K562 (cell line): ENCODE measurements around the gene LGALS12. TPM values are rescaled to one million over a fixed set of nuclear protein-coding genes. Genes with fewer than 3 reads are reported as not detected.

Experiments used
- ARHGAP35 ChIP-seq: fragments of 450-650 bp; IDR thresholded peaks from 2 replicates; pipeline ENCODE4 v1.6.1; 2018; ENCODE audit not compliant: partially characterized antibody
- ARID1B ChIP-seq: fragments of 450-650 bp; IDR thresholded peaks from 2 replicates; pipeline ENCODE4 v1.6.1; 2016; ENCODE audit warnings: antibody characterized with exemption, mild to moderate bottlenecking, inconsistent platforms
- BHLHE40 ChIP-seq: IDR thresholded peaks from 2 replicates; pipeline ENCODE4 v1.6.1; 2011; ENCODE audit warnings: low read length, improper control_type of control experiment
- DPF2 ChIP-seq: fragments of 450-650 bp; IDR thresholded peaks from 2 replicates; pipeline ENCODE4 v1.6.1; 2016
- ESRRA ChIP-seq: fragments of 450-650 bp; IDR thresholded peaks from 2 replicates; pipeline ENCODE4 v1.6.1; 2014; ENCODE audit warnings: low read depth, mild to moderate bottlenecking, moderate library complexity, borderline replicate concordance
- FOXK2 ChIP-seq, 2 experiments: fragments of 450-650 bp; IDR thresholded peaks in 1 of 2; conservative IDR thresholded peaks in 1 of 2; 2 replicates each; pipeline ENCODE4 v1.6.1; 2016; ENCODE audit warnings: low read depth in 2 of 2, mild to moderate bottlenecking in 1 of 2
- GABPA ChIP-seq: fragments of 200-800 bp; sonication (Bioruptor generic); conservative IDR thresholded peaks from 2 replicates; pipeline ENCODE4 v1.6.1; 2016; ENCODE audit warnings: low read depth, missing genetic modification characterization, missing compliant biosample characterization
- HDGF ChIP-seq: fragments of 450-650 bp; IDR thresholded peaks from 2 replicates; pipeline ENCODE4 v1.6.1; 2016
- KHSRP ChIP-seq: fragments of 450-650 bp; IDR thresholded peaks from 2 replicates; pipeline ENCODE4 v1.6.1; 2017
- NCOA4 ChIP-seq: fragments of 450-650 bp; IDR thresholded peaks from 2 replicates; pipeline ENCODE4 v1.6.1; 2018; ENCODE audit warnings: mild to moderate bottlenecking; ENCODE audit not compliant: partially characterized antibody
- NCOA6 ChIP-seq: fragments of 450-650 bp; IDR thresholded peaks from 2 replicates; pipeline ENCODE4 v1.6.1; 2017; ENCODE audit warnings: mild to moderate bottlenecking
- NFYB ChIP-seq: IDR thresholded peaks from 2 replicates; pipeline ENCODE4 v1.6.1; 2011; ENCODE audit warnings: mild to moderate bottlenecking, moderate library complexity; ENCODE audit not compliant: insufficient read length; ENCODE audit errors: extremely low read depth
- PTRF ChIP-seq: fragments of 450-650 bp; IDR thresholded peaks from 2 replicates; pipeline ENCODE4 v1.6.1; 2016; ENCODE audit warnings: mild to moderate bottlenecking, missing genetic modification characterization, missing compliant biosample characterization
- RNF2 ChIP-seq: sonication (generic); IDR thresholded peaks from 2 replicates; pipeline ENCODE4 v1.6.1; 2016
- SMARCB1 ChIP-seq: IDR thresholded peaks from 2 replicates; pipeline ENCODE4 v1.6.1; 2011; ENCODE audit warnings: improper control_type of control experiment, low read depth; ENCODE audit not compliant: insufficient read length
- SP2 ChIP-seq: IDR thresholded peaks from 2 replicates; pipeline ENCODE4 v1.6.1; 2011; ENCODE audit warnings: mild to moderate bottlenecking, low read depth, low read length, moderate library complexity; ENCODE audit not compliant: poor library complexity, severe bottlenecking; ENCODE audit errors: extremely low read depth
- TAF9B ChIP-seq: fragments of 450-650 bp; IDR thresholded peaks from 2 replicates; pipeline ENCODE4 v1.6.1; 2018; ENCODE audit warnings: mild to moderate bottlenecking; ENCODE audit not compliant: partially characterized antibody
- TAL1 ChIP-seq: fragments of 450-650 bp; IDR thresholded peaks from 2 replicates; pipeline ENCODE4 v1.6.1; 2016; ENCODE audit warnings: mild to moderate bottlenecking
- ZNF324 ChIP-seq: fragments of 250-450 bp; sonication (Bioruptor Pico); IDR thresholded peaks from 2 replicates; pipeline ENCODE4 v1.4.0; 2020; ENCODE audit warnings: mild to moderate bottlenecking
- ZNF507 ChIP-seq: conservative IDR thresholded peaks from 2 replicates; pipeline ENCODE4 v1.6.1; 2017; ENCODE audit warnings: missing genetic modification characterization, missing compliant biosample characterization
- polyA plus RNA-seq, 8 experiments: library from polyadenylated mRNA; depleted of rRNA in 4 of 8; stranded (reverse) in 5 of 8; unstranded in 3 of 8; fragments of >200 nt; fragmentation: Nextera tagmentation in 2 of 8; fragmentation: Illumina TruSeq in 1 of 8; extraction: Ambion mirVana in 2 of 8; extraction: Trizol in 1 of 8; gene quantifications; 2 replicates each; pipeline versions ENCODE4 v1.2.1 to v1.2.3, GENCODE V29; 2011 to 2014; ENCODE audit warnings: inconsistent platforms in 1 of 8, missing spikeins in 1 of 8
- total RNA-seq, 7 experiments: library from RNA; depleted of rRNA in 6 of 7; stranded (reverse); fragments of >200 nt in 6 of 7; fragmentation: Illumina TruSeq in 2 of 7; extraction: Trizol in 2 of 7; gene quantifications; 2 replicates each; pipeline versions ENCODE4 v1.2.1 to v1.2.3, GENCODE V29; 2011 to 2021; ENCODE audit warnings: low replicate concordance in 1 of 7
- TF ChIP-seq, protein P1 (sequence below), 2 experiments: IDR thresholded peaks in 1 of 2; conservative IDR thresholded peaks in 1 of 2; 2 replicates each; pipeline ENCODE4 v1.6.1; 2016; ENCODE audit warnings: low read depth in 2 of 2, mild to moderate bottlenecking in 1 of 2, missing compliant biosample characterization in 1 of 2, missing genetic modification characterization in 1 of 2, moderate library complexity in 1 of 2
- TF ChIP-seq, protein P2 (sequence below), 2 experiments: IDR thresholded peaks; 2 replicates each; pipeline ENCODE4 v1.6.1; 2011; ENCODE audit warnings: borderline replicate concordance in 1 of 2, control low read depth in 1 of 2, low read depth in 1 of 2, low read length in 1 of 2, mild to moderate bottlenecking in 1 of 2, mixed read lengths in 1 of 2, moderate library complexity in 1 of 2; ENCODE audit not compliant: insufficient read depth in 1 of 2, insufficient read length in 1 of 2, poor library complexity in 1 of 2, severe bottlenecking in 1 of 2; ENCODE audit errors: extremely low read depth in 1 of 2
- TF ChIP-seq, protein P3 (sequence below): fragments of 450-650 bp; formaldehyde crosslinking; IDR thresholded peaks from 2 replicates; pipeline ENCODE4 v1.4.0; 2022; ENCODE audit warnings: missing genetic modification characterization

The LGALS12 gene
- total and polyA plus RNA-seq, 9 of the 15 experiments (the other 6 are each of a cell fraction or from before 2014, with no cell fraction given) = 0.66 to 8.0 (median 5.0) TPM

GRCh38 chr11:63517156-63517555 is 11.3 kb downstream of the LGALS12 start (continued):
- TF ChIP-seq, protein P1, sequence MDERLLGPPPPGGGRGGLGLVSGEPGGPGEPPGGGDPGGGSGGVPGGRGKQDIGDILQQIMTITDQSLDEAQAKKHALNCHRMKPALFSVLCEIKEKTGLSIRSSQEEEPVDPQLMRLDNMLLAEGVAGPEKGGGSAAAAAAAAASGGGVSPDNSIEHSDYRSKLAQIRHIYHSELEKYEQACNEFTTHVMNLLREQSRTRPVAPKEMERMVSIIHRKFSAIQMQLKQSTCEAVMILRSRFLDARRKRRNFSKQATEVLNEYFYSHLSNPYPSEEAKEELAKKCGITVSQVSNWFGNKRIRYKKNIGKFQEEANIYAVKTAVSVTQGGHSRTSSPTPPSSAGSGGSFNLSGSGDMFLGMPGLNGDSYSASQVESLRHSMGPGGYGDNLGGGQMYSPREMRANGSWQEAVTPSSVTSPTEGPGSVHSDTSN (CRISPR knock-in tag; IDR thresholded peaks at IDR 0.05; ENCODE audit: low read depth) = no peak
- TF ChIP-seq, protein P1 (tag; conservative IDR thresholded peaks at IDR 0.05; ENCODE audit: low read depth) = 0 out of 2 replicates have a peak, but pooled peaks have one; percentile 9
- TF ChIP-seq ARHGAP35 (no peak), ZNF324 (CRISPR knock-in tag) (no peak), TAF9B (no peak), NFYB (no peak), BHLHE40 (peak; percentile 15; the same call in 1 of the 2 replicates), DPF2 (peak; percentile 96), TAL1 (peak; percentile 94), SP2 (no peak), ARID1B (peak; percentile 97), PTRF (tag) (no peak), GABPA (no peak), NCOA6 (no peak), HDGF (no peak), RNF2 (peak; percentile 46; the same call in 1 of the 2 replicates), ZNF507 (no peak), NCOA4 (no peak), FOXK2 (conservative IDR thresholded peaks at IDR 0.05 in 1 of 2, IDR thresholded peaks at IDR 0.05 in 1 of 2; ENCODE audit: low read depth in 2 of 2) (no peak), SMARCB1 (no peak), ESRRA (peak; percentile 68; the same call in 1 of the 2 replicates), KHSRP (no peak)
- TF ChIP-seq, protein P2, sequence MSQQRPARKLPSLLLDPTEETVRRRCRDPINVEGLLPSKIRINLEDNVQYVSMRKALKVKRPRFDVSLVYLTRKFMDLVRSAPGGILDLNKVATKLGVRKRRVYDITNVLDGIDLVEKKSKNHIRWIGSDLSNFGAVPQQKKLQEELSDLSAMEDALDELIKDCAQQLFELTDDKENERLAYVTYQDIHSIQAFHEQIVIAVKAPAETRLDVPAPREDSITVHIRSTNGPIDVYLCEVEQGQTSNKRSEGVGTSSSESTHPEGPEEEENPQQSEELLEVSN (IDR thresholded peaks at IDR 0.05; ENCODE audit: borderline replicate concordance in 1 of 2, extremely low read depth in 1 of 2, insufficient read depth in 1 of 2, insufficient read length in 1 of 2, low read depth in 1 of 2, low read length in 1 of 2, poor library complexity in 1 of 2, severe bottlenecking in 1 of 2) = no peak
- TF ChIP-seq, protein P3, sequence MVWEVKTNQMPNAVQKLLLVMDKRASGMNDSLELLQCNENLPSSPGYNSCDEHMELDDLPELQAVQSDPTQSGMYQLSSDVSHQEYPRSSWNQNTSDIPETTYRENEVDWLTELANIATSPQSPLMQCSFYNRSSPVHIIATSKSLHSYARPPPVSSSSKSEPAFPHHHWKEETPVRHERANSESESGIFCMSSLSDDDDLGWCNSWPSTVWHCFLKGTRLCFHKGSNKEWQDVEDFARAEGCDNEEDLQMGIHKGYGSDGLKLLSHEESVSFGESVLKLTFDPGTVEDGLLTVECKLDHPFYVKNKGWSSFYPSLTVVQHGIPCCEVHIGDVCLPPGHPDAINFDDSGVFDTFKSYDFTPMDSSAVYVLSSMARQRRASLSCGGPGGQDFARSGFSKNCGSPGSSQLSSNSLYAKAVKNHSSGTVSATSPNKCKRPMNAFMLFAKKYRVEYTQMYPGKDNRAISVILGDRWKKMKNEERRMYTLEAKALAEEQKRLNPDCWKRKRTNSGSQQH (CRISPR knock-in tag) = no peak
